Activated CD4-positive, alpha-beta T cell treated with anti-CD3 and anti-CD28 coated beads, Interleukin-2, amount 10 ng/mL, durations not matched to agents 7 days and 5 days (primary cell): ENCODE data around the gene FRMPD2. TPM values are rescaled to one million over a fixed set of nuclear protein-coding genes. Genes with fewer than 3 reads are reported as not detected.

Source experiments
- CTCF ChIA-PET: fragments of 350-600 bp; sonication (Branson Sonifier 250); formaldehyde crosslinking; loops from one replicate; lab custom pipeline; 2021; ENCODE audit warnings: antibody characterized with exemption; lab: Charles Lee
- POLR2A ChIA-PET: fragments of 350-600 bp; sonication (Branson Sonifier 250); formaldehyde crosslinking; loops from one replicate; lab custom pipeline; 2021; ENCODE audit warnings: antibody characterized with exemption; lab: Charles Lee
- DNase-seq: peaks from one replicate; pipeline ENCODE4 v3.0.0-alpha.2; 2020
- H3K27ac Mint-ChIP-seq: one replicate; pipeline ENCODE4 v1.8.0; 2021; ENCODE audit warnings: mild to moderate bottlenecking, moderate library complexity, mixed read lengths
- H3K27me3 Mint-ChIP-seq: one replicate; pipeline ENCODE4 v1.8.0; 2021; ENCODE audit warnings: mixed read lengths
- H3K36me3 Mint-ChIP-seq: one replicate; pipeline ENCODE4 v1.8.0; 2021; ENCODE audit warnings: low read depth, mixed read lengths
- H3K4me1 Mint-ChIP-seq: one replicate; pipeline ENCODE4 v1.8.0; 2021; ENCODE audit warnings: mixed read lengths
- H3K4me3 Mint-ChIP-seq: one replicate; pipeline ENCODE4 v1.8.0; 2021; ENCODE audit warnings: mild to moderate bottlenecking, moderate library complexity, mixed read lengths
- H3K9me3 Mint-ChIP-seq: one replicate; pipeline ENCODE4 v1.8.0; 2021; ENCODE audit warnings: mixed read lengths
- total RNA-seq, 2 experiments: library from RNA; stranded (reverse); gene quantifications; one replicate each; pipeline ENCODE4 v1.2.3, GENCODE V29; 2021

The FRMPD2 gene
- total RNA-seq, 2 experiments from 2014 or later, result not detected

DNA sequence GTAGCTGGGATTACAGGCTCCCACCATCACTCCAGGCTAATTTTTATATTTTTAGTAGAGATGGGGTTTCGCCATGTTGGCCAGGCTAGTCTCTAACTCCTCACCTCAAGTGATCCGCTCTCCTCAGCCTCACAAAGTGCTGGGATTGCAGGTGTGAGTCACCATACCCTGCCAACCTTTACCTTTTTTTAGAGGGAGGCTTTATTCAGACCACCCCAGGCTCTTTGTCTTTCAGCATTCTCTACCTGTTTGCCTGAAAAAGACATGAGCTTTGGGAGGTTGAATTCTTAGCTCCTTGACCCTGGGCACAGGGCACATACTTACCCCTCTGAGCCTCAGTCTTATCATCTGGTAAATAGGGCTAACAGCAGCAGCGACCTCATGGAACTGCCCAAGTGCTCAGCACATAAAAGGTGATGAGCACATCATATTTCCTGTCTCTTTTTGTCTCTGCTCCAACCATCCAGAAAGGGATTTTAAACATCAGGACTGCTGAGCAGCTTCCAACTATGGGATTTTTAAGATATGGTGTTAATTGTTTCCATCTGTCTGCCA is 17.0 kb downstream of the FRMPD2 start:
- no peak for DNase-seq
- H3K27me3 Mint-ChIP-seq, result peaks cover 19% of the 10 kb centered on the region
- POLR2A ChIA-PET, result no interaction called here
- no peaks in the 10 kb centered on the region for H3K36me3 Mint-ChIP-seq
- CTCF ChIA-PET, result interaction anchor here (0.7 kb wide), 1 partner anchor 18 kb away, joined by 3 read pairs; no protein-coding TSS in a partner anchor
- no peaks in the 10 kb centered on the region for H3K4me1 Mint-ChIP-seq
- no peak overlapping the region for H3K4me3 Mint-ChIP-seq
- H3K27ac Mint-ChIP-seq, result no peak overlapping the region
- no peaks in the 10 kb centered on the region for H3K9me3 Mint-ChIP-seq

DNA sequence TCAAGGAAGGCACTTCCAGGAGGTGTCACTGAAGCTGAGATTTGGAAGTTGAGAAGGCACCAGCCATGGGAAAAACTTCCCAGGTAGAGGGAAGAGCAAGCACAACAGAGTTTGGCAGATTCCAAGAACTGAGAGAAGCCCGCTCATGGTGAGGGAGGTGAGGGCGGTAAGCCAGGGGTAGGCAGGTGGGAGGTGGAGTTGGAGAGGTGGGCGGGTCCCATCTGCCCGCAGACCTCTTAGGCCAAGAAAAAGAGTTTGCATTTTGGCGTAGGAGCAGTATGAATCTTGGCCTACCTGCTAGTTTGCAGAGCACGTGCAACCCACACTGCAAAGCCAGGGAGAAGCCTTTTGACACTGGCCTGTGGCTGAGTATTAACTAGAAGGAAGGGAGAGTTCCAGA is 18.8 kb downstream of the FRMPD2 start:
- DNase-seq, result no peak
- Mint-ChIP-seq H3K9me3 (no peaks in the 10 kb centered on the region), H3K4me1 (no peaks in the 10 kb centered on the region), H3K4me3 (no peak overlapping the region), H3K27ac (no peak overlapping the region), H3K36me3 (no peaks in the 10 kb centered on the region), H3K27me3 (peaks cover 8% of the 10 kb centered on the region)
- POLR2A ChIA-PET, result no interaction called here
- CTCF ChIA-PET, result no interaction called here

DNA sequence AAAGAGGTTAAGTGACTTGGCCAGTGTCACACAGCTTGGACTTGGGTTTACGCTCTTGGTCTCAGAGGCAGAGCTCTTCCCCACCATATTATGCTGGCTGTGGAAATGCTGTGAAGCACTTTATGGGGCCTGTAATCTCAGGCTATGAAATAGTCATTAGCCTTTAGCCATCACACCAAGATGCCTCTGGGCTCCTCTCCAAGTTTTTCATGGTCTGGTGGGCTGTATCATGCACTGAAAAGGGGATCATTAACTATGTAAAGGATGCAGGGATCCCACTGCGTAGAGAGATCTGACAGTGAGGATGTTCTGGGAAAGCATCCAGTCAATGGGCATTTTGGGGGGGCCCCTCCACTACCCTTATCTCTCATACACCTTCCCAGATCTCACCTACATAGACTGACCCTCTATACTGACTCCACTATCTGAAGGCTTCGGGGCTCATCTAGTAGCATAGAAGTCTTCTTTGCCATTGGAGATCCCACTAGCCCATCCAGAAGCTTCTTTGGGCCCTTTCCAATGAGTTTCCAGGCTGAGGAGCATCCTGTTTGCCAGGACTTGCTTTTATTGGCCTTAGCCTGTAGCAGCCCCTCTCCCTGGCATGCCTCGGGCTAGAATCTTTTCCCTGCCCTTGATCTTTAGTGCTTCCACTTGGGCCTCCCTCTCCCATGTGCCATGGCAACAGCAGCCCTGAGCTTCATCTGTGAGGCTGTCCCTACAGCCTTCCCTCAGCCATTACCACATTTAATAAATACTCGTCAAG is 19.6 kb downstream of the FRMPD2 start:
- Mint-ChIP-seq H3K4me1 (no peaks in the 10 kb centered on the region), H3K36me3 (no peaks in the 10 kb centered on the region), H3K27ac (no peak overlapping the region), H3K27me3 (peaks cover 1% of the 10 kb centered on the region), H3K9me3 (no peaks in the 10 kb centered on the region), H3K4me3 (no peak overlapping the region)
- CTCF ChIA-PET, result no interaction called here
- POLR2A ChIA-PET, result no interaction called here
- DNase-seq, result no peak

DNA sequence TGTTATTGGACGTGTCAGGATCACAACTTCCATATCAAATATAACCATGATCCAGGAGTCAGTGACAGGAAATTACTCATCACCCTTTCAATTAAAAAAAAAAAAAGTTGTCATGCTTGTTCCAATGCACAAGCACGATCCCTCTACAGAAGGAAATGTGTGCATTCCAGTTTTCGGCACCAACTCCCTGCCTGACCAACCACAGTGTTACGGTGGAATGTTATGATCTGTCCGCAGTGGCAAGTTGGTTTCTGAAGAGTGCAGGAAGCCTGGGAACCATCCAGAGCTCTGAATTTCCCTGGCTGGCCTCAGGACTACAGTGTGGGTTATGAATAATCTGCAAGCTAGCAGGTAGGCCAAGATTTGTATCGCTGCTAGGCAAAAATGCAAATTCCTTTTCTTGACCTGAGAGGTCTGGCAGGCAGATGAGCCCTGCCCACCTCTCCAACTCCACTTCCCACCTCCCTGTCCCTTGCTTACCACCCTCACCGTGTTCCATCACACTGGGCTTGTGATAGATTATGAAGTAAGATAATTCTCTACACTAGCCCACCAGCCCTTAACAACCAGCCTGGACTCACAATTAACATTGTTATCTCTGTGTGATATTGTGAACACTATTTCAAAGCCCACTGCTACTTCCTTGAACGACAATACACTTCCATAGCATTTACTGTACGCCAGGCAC is 20.4 kb downstream of the FRMPD2 start:
- peaks cover 1% of the 10 kb centered on the region for H3K27me3 Mint-ChIP-seq
- H3K9me3 Mint-ChIP-seq, result no peaks in the 10 kb centered on the region
- no peak overlapping the region for H3K4me3 Mint-ChIP-seq
- DNase-seq, result no peak
- no peaks in the 10 kb centered on the region for H3K4me1 Mint-ChIP-seq
- H3K27ac Mint-ChIP-seq, result no peak overlapping the region
- H3K36me3 Mint-ChIP-seq, result no peaks in the 10 kb centered on the region
- POLR2A ChIA-PET, result no interaction called here
- CTCF ChIA-PET, result no interaction called here

DNA sequence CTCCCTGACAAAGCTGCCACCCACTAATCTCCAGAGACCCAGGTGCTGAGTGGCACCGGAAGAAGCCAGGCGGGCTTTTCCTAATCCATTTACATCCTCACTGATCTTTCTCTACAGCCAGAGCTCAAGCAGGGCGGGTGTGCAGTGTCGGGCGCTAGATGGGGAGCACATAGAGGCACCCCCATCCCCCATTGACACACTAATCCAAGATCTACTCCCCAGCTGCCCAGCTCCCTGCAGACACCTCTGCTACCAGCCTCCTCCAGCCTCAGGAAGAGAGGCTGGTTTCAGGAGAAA is 22.2 kb downstream of the FRMPD2 start:
- CTCF ChIA-PET, result no interaction called here
- H3K27ac Mint-ChIP-seq, result no peak overlapping the region
- no peaks in the 10 kb centered on the region for H3K9me3 Mint-ChIP-seq
- POLR2A ChIA-PET, result no interaction called here
- H3K27me3 Mint-ChIP-seq, result peaks cover 1% of the 10 kb centered on the region
- no peak for DNase-seq
- H3K4me3 Mint-ChIP-seq, result no peak overlapping the region
- peaks cover 4% of the 10 kb centered on the region for H3K4me1 Mint-ChIP-seq
- no peaks in the 10 kb centered on the region for H3K36me3 Mint-ChIP-seq

DNA sequence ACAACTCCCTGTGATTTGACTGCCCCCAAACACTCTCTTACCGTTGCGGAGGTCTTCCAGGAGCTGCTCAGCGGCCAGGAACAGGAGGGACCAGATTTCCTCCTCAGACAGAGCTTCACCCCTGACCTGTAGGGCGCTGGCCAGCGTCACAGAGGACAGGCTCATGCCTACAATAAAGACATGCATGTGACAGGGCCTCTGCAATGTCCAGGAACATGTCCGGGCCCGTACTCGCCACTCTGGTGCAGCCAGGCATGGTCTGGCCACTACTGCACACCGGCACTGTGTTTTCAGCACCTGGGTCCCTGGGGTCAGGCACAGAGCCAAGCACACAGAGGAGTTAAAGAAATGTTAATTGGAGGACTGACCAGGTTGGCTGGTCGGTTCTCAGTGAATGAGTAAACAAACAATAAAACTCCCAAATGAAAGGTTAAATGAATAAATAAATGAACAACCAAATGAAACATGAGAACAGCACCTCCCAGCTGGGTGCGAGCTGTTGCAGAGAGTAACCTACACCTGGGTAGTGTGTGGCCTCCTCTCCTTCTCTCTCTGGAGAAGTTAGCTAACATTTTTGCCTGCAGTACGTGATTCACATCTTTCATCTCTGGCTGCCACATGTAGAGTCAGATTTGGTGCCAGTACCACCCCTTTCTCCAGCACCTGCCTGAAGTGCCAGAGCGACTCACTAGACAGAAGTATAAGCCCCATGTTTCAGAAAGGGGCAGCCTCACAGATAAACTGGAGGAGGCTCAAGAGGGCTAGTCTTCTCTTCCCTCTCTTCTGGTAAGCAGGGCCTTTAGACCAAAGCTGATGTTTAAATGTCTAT is 22.8 kb downstream of the FRMPD2 start:
- Mint-ChIP-seq H3K36me3 (no peaks in the 10 kb centered on the region), H3K4me1 (peaks cover 4% of the 10 kb centered on the region), H3K9me3 (no peaks in the 10 kb centered on the region), H3K27me3 (peaks cover 1% of the 10 kb centered on the region), H3K4me3 (no peak overlapping the region), H3K27ac (no peak overlapping the region)
- CTCF ChIA-PET, result no interaction called here
- DNase-seq, result no peak
- POLR2A ChIA-PET, result no interaction called here

DNA sequence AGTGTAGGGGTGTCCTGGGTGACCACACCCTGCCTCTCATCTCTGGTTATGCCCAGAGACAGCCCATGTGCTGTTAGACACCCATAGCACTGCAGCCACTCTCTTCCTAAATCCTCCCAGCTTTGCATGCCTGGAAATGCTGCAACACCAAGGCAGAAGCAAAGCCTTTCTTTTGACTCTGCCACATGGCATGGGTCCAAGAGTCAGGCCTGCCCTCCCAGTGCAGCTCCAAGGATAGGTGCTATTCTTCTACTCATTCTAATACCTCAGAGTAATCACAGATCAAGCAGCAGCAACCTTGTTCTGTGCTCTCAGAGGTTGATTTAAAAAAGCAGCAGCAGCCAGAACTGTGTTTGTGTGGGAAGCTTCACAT is 23.4 kb downstream of the FRMPD2 start:
- ChIA-PET POLR2A (no interaction called here), CTCF (no interaction called here)
- H3K27ac Mint-ChIP-seq, result no peak overlapping the region
- peaks cover 4% of the 10 kb centered on the region for H3K4me1 Mint-ChIP-seq
- peaks cover 1% of the 10 kb centered on the region for H3K27me3 Mint-ChIP-seq
- H3K4me3 Mint-ChIP-seq, result no peak overlapping the region
- H3K36me3 Mint-ChIP-seq, result no peaks in the 10 kb centered on the region
- DNase-seq, result no peak
- H3K9me3 Mint-ChIP-seq, result no peaks in the 10 kb centered on the region

DNA sequence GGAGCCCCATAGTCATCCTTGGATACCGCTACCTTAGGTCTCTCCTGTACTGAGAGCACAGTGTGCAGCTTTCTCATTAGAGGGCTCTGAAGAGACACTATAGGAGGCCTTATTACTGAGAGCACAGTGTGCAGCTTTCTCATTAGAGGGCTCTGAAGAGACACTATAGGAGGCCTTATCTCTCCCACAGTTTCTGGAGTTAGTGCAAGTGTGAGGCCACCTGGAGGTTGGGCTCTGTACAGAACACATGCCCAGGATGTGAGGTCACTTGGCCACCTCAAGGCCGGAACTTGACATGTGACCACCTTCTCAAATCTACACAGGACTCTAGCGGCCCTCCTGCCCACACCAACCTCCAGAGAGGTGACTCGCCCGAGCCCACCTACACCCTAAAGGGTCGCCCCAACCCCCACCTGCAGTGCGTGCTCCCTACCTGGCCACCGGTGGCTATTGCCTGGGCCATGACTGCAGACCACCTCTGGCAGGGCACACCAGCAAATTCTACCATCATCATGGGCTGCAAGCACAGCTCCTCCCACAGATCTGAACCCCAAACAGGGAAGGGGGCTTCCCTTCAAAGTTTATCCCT is 24.6 kb downstream of the FRMPD2 start:
- ChIA-PET CTCF (no interaction called here), POLR2A (no interaction called here)
- DNase-seq, result no peak
- H3K27ac Mint-ChIP-seq, result no peak overlapping the region
- no peak overlapping the region for H3K4me3 Mint-ChIP-seq
- peaks cover 4% of the 10 kb centered on the region for H3K4me1 Mint-ChIP-seq
- peaks cover 1% of the 10 kb centered on the region for H3K27me3 Mint-ChIP-seq
- H3K9me3 Mint-ChIP-seq, result no peaks in the 10 kb centered on the region
- H3K36me3 Mint-ChIP-seq, result no peaks in the 10 kb centered on the region

DNA sequence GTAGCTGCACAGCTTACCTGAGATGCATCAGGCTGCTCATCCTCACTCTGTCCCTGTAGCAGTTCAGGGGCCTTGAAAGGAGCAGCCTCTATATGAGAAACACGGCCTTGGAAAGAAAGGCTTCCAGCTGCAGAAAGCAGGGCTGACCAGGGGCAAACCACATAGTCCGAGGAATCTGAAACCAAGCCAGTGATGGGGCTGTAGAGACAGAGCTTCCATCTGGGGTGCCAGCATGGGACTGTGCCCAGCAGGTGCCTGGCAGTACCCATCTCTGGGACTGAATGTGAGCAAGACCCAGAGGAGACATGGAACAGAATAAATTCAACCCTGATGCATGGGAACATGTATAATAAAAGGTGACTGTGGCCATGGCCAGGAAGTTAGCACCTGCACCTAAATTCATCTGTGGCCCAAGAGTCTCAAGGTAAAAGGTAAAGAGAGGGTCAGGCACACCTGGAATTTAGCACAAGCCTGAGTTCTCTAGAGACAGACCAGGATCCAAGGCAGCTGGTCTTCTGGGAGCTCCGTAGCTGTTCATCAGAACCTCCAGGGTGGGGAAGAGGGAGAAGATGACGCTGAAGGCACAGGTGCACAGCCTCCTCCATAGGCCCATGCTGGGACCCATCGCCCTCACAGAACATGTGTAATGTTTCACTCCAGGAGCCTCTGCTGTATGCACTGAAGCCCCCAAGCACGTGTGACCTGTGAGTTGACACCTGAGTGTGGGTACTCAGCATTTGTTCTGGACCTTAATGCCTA is 25.3 kb downstream of the FRMPD2 start:
- Mint-ChIP-seq H3K4me3 (no peak overlapping the region), H3K27me3 (peaks cover 1% of the 10 kb centered on the region), H3K4me1 (peaks cover 4% of the 10 kb centered on the region), H3K9me3 (no peaks in the 10 kb centered on the region), H3K27ac (no peak overlapping the region), H3K36me3 (no peaks in the 10 kb centered on the region)
- ChIA-PET CTCF (no interaction called here), POLR2A (no interaction called here)
- no peak for DNase-seq

DNA sequence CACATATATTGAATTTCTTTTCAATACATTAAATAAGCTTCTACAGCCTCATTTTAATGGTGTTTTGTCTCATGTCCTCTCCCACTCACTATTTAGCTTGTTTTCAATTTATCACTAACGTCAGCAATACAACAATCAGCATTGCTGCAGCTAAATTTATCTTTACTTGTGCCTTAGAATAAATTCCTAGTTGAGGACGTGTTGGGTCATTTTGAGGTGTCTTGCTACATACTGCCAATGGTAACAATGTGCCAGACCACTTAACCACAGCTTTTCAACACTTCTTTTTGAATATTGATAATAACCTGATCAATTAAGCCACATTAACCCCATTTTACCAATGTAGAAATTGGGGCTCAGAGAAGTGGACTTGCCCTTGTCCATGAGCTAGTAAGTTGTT is 26.0 kb downstream of the FRMPD2 start:
- CTCF ChIA-PET, result no interaction called here
- Mint-ChIP-seq H3K36me3 (no peaks in the 10 kb centered on the region), H3K9me3 (no peaks in the 10 kb centered on the region), H3K27me3 (peaks cover under 1% of the 10 kb centered on the region), H3K4me3 (no peak overlapping the region), H3K4me1 (peaks cover 4% of the 10 kb centered on the region), H3K27ac (no peak overlapping the region)
- no peak for DNase-seq
- POLR2A ChIA-PET, result no interaction called here

DNA sequence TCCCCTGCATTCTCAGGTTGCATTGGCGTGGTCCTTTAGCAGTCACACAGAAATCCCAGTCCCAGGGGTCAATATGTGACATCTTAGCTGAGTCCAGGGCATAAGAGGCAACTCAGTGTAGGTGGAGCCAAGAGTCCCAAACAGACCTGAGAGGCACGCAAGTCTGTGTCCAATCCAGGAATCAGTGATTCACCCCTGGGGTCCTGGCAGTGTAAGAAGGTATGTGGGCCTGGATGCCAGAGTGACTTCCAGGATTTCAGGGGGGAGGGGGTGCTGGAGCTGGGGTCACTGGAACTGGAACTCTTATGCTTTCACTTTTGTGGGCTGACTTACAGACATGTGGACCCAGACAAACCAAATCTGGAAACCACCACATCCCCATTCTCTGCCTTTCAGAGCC is 26.8 kb downstream of the FRMPD2 start:
- Mint-ChIP-seq H3K36me3 (no peaks in the 10 kb centered on the region), H3K4me1 (peaks cover 4% of the 10 kb centered on the region), H3K9me3 (no peaks in the 10 kb centered on the region), H3K27ac (no peak overlapping the region), H3K27me3 (no peaks in the 10 kb centered on the region), H3K4me3 (no peak overlapping the region)
- ChIA-PET CTCF (no interaction called here), POLR2A (no interaction called here)
- no peak for DNase-seq

DNA sequence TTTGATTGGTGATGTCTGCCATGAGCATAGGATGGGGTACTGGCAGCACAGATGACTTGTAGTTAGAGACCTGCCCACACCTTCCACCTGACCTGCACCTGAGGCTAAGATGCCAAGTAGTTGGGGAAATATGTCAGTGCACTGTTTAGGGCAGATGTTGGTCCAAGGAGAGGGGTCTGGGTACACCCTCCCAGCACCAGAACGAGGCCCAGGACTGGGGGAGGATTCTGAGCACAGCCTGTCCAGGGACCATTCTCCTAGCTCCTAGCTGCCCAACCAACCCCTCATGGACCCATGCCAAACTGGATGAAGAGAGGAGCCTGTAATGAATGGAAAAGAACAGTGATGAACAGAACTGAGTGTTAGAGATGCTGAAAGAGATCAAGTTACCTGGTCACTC is 28.0 kb downstream of the FRMPD2 start:
- ChIA-PET CTCF (no interaction called here), POLR2A (no interaction called here)
- no peaks in the 10 kb centered on the region for H3K36me3 Mint-ChIP-seq
- peaks cover 4% of the 10 kb centered on the region for H3K4me1 Mint-ChIP-seq
- no peaks in the 10 kb centered on the region for H3K27me3 Mint-ChIP-seq
- no peak for DNase-seq
- no peaks in the 10 kb centered on the region for H3K9me3 Mint-ChIP-seq
- H3K4me3 Mint-ChIP-seq, result no peak overlapping the region
- H3K27ac Mint-ChIP-seq, result no peak overlapping the region
